ENCODE measurements around the gene CLEC20A.

CLEC20A gene

DNA sequence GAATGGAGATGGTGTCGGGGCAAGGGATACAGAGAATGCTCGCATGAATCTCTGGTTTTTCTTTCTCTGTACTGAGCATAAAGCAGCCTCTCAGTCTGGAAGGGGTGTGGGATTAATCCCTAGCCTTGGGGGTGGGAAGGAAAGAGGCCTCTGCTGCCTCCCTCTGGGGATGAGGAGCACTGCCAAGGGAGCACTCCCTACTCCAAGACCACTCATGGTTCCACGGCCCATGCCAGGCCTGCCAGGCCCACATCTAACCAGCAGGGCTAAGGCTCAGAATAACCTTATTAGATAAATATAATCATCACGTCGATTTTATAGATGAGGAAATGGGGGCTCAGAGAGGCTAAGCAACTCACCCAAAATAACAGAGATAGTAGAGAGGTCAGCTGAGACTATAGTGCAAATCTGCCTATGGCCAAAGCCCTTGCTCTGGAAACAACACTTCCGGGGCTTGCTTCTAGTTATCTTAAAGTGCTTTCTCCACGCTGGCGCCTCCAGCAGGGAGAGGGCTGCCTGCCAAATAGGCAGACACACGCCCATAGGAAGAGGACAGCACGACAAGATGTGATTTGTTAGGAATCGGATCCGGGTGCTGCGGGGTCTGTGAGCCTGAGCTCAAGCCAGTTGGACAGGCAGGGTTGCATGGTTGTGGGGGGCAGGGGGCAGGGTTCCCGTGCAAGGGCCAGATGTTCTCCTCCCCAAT is 16.7 kb upstream of the CLEC20A start:
- TF ChIP-seq GATA3 (IDR thresholded peaks at IDR 0.05; ENCODE audit: low read depth, low read length): no peak
- TF ChIP-seq GATA2 (IDR thresholded peaks at IDR 0.05; ENCODE audit: low read depth, low read length): no peak

DNA sequence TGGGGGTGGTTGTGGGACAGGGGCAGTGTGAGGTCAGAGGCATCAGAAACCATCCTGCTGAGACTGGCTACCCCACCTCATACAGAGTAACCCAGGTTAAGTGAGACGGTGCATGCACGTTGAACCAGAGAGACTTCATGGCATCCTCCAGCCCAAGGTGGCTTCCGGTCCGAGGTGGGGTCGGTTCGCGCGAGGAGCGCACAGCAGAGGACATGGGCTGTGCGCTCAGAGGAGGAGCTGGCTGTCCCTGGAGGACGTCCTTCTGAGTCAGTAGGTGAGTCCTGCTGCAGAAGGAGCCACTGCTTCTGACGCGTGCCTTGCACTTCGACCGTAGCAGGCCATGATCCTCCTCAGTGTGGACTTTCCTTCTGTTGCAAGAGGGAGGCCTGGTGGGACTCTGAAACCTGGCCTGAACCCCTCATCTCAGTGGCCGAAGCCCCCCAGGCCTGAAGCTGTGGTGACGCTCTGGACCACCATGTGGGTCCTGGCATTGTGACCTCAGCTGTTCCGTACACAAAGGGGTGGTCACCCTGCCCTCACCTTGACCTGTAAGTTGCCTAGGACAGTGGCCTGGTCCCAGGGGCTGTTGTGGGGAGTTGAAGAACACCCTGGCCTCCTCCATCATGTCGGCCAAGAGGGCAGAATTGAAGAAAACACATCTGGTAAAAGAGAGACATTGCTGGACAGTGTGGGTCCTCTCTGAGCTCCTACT is 16.0 kb upstream of the CLEC20A start, which contains the start of gene TEX35:
TEX35 (plus strand) TSS at position 544 of the 712 bp plus-strand sequence; CDS start at position 624, 80 bp downstream.
- no peak for TF ChIP-seq GATA2 (IDR thresholded peaks at IDR 0.05; ENCODE audit: low read depth, low read length)
- no peak for TF ChIP-seq GATA3 (IDR thresholded peaks at IDR 0.05; ENCODE audit: low read depth, low read length)

DNA sequence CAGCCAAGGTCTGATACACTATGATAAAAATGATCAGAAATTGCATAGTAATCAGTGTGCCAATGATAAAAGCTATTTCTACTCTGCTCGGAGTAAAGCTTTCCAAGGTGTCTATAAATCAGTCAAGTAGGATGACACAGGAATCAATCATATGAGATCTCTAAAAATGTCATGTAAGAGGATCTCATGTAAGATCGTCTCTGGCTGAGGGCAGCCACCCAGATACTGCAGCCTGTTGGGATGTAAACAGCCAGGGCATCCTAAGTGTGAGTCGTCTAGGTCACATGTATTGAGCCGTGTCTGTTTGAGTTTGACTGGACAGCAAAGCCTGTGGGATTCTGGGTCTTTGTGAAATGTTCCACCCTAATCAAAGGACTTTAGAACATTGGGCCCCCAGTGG is 13.4 kb upstream of the CLEC20A start:
- TF ChIP-seq GATA2 (IDR thresholded peaks at IDR 0.05; ENCODE audit: low read depth, low read length): no peak
- no peak for TF ChIP-seq GATA3 (IDR thresholded peaks at IDR 0.05; ENCODE audit: low read depth, low read length)

DNA sequence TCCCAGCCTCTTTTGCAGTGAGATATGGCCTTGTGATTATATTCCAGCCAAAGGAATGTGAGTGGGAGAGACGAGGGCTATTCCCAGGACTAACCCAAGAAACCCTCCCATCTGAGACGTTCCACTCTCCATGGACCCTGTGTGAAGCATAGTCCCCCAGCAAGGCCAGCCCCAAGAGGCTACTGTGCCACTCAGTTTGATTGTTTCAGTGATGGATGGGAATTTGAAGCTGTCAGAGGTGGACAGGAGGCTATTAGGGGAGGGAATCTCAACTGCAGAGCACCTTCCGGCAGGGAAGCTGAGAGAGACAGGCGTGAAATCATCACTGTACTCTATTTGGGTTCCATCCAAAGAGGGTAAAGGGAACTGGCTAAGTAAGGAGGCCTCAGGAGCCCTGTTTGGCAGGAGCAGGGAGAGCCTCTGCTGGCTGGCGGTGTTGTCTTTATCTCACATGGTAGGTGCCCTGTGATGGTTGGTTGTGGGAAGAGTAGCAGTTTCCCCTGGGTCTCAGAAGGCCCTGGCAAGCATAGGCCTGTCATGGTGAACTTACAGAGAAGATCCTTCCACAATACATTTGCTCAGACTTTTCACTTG is 12.7 kb upstream of the CLEC20A start:
- TF ChIP-seq GATA3 (IDR thresholded peaks at IDR 0.05; ENCODE audit: low read depth, low read length): no peak

DNA sequence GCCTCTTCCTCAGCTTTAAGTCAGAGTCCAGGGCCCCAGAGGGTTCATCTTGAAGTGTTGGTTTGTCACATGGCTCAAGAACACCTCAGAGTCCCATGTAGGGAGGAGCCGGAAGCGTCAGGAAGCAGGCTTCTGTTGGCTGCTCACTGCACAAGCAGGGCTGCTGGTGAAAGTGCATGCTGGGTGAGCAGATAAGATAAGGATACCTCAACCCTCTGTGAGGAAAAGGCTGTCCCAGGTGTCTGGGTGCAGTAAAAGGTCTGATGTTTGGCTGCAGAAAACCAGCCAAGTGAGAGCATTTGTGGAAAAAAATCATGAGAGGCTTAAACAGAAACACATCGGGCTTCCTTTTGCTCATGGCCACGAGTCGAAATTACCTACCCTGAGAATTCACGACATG is 9.9 kb upstream of the CLEC20A start:
- TF ChIP-seq GATA2 (IDR thresholded peaks at IDR 0.05; ENCODE audit: low read depth, low read length): no peak
- no peak for TF ChIP-seq GATA3 (IDR thresholded peaks at IDR 0.05; ENCODE audit: low read depth, low read length)

DNA sequence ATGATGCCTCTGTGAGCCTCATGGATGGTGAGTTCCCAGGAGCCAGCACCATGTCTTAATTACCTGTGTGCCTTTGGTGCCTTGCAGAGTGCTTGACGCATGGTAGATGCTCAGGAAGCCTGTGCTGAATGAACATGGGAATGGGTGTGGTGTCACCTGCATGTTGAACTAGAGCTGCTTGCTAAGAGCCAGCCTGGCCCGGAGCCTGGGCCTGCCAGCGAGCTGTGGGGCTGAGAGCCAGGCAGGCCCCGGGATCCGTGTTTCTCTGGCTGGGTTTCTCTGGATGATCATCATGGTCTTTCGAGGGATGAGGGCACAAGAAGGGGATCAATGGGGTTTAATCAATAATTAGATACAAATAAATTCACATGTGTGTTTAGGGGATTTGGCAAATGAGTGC is 9.4 kb upstream of the CLEC20A start:
- no peak for TF ChIP-seq GATA3 (IDR thresholded peaks at IDR 0.05; ENCODE audit: low read depth, low read length)
- TF ChIP-seq GATA2 (IDR thresholded peaks at IDR 0.05; ENCODE audit: low read depth, low read length): no peak

DNA sequence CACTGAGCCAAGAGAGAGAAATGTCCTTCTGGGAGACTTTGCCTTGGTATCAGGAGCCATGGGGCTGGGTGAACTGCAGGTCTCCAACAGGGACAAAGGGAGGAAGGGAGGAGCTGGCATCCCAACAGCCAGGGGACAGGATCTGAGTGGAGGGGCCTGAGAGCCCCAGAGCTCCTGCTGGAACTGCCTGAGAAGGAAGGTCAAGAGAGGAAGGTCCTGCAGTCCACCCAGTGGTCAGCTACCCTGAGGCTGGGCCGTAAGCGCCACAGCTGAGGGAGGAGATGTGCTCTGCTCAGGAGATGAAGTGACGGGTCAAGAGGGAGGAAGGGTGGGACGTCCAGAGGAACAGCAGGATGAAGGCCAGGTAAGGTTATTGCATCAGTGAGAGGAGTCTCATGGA is 7.5 kb upstream of the CLEC20A start:
- no peak for TF ChIP-seq GATA2 (IDR thresholded peaks at IDR 0.05; ENCODE audit: low read depth, low read length)
- TF ChIP-seq GATA3 (IDR thresholded peaks at IDR 0.05; ENCODE audit: low read depth, low read length): no peak

DNA sequence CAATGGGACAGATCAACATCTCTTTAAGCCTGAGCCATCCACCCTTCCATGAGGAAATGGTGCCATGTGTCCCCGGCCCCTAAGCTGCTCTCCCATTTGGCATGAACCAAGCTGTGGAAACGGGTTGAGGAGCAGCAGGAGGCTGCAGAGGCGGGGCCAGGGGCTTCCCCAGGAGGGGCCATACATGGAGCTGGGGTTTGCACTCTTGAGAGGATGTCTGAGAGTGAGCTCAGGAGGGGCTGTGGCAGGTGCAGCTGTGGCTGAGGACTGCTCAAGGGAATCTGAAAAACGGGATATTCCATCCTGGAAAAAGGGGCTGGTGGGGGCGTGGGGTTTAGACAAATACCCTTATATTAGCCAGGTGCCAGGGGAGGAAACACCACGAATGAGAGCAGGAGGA is 7.1 kb upstream of the CLEC20A start:
- TF ChIP-seq GATA3 (IDR thresholded peaks at IDR 0.05; ENCODE audit: low read depth, low read length): no peak
- TF ChIP-seq GATA2 (IDR thresholded peaks at IDR 0.05; ENCODE audit: low read depth, low read length): no peak

DNA sequence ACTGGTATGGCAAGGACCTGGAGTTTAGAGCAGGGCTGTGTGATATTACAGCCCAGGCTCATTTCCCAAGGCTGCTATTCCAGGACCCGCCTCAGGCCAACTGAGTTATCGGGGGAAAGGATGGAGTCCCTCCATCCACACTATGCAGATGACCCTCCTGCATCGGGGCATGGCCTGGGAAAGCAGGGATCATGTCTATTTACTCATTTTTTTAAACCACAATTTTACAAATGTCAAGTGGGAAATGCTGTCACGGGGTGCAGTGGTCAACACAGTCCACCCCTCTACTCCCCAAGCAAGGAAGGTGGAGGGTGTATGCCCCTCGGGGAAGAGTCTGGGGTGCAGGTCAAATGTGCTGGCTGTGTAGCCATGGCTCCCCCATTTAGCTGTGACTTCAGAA is 6.1 kb upstream of the CLEC20A start:
- no peak for TF ChIP-seq GATA2 (IDR thresholded peaks at IDR 0.05; ENCODE audit: low read depth, low read length)
- TF ChIP-seq GATA3 (IDR thresholded peaks at IDR 0.05; ENCODE audit: low read depth, low read length): no peak

DNA sequence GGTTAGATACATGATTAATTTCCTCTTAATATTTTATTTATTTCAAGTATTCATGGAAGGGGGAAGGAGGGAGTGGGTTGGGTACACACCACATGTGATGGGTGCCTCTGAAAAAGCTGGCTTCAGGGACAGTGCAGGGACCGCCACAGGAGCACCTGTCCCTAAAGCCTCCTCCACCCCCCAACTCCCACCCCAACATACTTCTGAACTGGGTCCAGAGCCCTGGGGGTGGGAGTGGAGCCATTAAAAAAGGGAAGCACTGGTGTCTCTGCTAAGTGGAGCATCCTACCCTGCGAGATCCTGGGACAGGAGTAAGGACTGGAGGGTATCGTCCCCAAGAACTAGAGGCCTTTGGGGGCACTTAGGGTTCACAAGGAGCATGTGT is 5.6 kb upstream of the CLEC20A start:
- TF ChIP-seq GATA3 (IDR thresholded peaks at IDR 0.05; ENCODE audit: low read depth, low read length): no peak
- TF ChIP-seq GATA2 (IDR thresholded peaks at IDR 0.05; ENCODE audit: low read depth, low read length): no peak

DNA sequence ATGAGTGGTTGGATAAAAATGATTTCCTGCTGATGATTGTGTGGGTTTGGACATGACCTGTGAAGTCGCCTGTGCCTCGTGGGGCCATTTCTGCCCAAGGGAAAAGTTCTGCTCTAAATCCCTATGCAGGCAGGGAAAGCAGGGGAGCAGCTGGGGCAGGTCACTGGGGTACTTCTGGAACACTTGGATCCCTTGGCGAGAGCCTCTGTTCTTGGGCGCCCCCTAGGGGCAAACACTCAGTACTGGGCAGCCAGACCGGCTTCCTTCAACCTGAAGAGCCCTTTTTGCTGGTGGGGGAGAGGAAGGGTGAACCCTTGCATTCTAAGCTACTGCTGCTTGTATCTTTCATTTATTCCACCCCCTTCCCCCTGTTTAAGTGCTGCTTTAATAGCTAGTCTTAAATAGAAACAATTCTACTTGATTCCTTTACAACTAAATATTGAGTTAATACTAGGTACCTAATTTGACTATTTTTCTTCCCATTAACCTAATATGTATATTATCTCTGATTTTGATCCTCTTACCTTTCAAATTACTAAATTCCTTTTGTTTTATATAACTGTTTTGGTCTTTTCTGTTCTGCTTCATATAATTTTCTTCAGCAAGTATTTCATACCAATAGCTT is 5.1 kb upstream of the CLEC20A start:
- TF ChIP-seq GATA3 (IDR thresholded peaks at IDR 0.05; ENCODE audit: low read depth, low read length) (no peak), GATA2 (IDR thresholded peaks at IDR 0.05; ENCODE audit: low read depth, low read length) (no peak)

DNA sequence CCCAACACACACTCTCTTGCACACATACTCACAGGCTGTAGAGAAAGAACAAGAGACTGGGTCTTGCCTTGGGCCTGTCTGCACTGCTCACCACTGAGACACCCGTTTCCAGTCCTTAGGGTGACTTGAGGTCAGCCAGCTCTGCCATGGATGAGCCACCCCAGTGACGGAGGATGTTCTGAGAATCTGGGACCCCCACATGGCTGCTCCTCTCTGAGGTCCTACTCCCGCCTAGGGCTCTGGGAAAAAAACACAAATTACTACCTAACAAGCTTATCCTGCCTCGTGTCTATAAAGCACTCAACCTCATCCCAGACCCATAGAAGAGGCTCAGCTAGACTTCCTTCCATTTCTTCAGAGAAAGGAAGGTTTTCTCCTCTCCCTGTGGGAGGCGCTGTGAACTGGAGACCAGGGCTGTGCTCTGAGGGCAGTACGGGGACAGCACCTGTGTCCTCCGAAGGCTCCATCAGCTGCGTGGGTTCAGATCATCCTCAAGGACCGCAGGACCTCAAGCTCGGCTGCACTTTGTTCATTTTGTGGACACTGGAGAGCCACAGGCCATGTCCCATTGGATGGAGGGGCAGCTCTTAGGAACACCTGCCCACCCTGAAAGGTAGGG is 4.3 kb upstream of the CLEC20A start:
- no peak for TF ChIP-seq GATA2 (IDR thresholded peaks at IDR 0.05; ENCODE audit: low read depth, low read length)
- TF ChIP-seq GATA3 (IDR thresholded peaks at IDR 0.05; ENCODE audit: low read depth, low read length): no peak

DNA sequence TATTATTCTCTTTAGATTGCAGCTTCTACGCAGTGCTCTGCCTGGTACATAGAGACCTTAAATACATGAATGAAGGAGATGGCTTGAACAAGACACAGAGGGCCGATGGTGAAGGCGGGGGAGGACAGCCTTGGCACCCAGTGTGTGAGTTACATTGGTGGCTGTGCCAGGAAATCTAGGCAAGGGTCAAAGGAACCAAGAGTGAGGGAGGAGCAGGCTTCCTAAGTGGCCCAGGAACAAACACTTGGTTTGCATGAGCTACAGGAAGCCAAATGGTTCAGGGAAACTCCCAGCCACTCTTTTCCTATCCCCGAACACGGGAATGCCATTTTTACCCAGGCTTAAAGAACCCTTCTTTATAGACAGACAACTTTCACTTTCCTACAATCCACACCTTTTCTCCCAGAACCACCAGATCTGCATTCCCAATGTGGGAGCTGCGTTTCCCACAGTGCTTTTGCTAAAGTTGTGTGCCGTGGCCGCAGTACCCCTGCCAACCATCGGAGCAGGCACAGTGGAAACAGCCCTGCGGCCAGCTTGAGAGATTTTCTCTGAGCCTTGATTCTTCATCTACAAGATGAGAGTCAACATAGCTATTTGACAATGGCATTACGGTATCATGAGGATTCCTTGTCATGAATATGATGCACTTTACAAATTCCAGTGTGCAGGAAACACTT is 3.5 kb upstream of the CLEC20A start:
- TF ChIP-seq GATA2 (IDR thresholded peaks at IDR 0.05; ENCODE audit: low read depth, low read length) (no peak), GATA3 (IDR thresholded peaks at IDR 0.05; ENCODE audit: low read depth, low read length) (no peak)

Measured in SH-SY5Y (cell line).